ENCODE results near the gene SLC24A2.

The SLC24A2 gene

DNA sequence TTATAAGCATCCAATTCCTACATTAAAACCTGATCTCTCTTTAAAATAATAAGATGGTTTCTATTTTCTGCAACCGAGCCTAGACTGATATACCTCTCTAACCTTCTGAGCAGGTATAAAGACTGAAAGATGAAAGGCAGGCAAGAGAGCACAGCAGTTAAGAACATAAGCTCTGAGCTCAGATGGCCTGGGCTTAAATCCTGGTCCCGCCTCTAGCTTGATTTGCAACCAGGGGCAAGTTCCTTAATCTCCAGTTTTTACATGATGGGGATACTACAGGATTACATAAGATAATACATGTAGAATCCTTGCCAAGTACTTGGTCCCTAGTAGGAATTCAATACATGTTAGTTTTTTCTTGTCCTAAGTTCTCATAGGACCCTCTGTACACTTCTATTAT, 33.9 kb downstream of the SLC24A2 start:
- no peak for DNase-seq

DNA sequence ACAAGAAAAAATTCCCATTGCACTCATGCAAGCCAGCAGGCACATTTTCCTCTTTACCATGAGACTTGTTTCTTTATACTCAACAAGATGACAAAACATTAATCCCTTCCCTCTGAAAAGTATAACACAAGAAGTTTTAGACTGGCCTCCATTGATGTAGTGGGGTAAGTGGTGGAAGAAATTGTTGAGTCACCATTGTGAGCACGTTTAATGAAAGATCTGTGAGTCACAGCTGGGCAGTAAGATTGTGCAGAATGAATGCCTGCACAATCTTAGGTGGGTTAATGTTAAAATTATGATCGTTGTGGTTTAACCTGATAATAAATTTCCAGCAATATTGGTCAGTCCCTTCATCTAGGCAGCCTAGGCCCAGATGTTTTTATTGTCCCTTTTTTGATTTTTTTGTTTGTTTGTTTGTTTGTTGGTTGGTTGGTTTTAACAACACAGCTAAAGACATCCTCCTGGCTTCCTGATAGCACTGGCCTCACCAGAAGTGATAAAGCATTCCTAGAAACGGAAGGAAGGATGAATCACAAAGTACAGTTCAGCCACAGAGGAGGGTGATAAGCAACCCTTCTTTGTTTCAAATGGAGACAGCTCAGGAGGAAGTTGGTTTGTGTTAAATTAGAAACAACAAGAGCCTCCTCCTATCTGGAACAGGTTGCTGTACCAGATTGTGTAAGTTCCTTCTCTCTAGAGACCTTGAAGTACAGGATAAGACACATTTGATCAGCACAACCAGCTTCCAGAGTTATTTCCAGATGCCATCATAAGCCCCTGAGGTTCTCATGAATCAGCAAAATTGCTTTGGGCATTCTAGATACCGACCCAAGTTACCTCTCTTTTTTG, 40.3 kb downstream of the SLC24A2 start:
- DNase-seq: no peak

- DNase-seq: no peak
Observed at GRCh38 chr9:19746223-19746622, 42.6 kb downstream of the SLC24A2 start.

DNA sequence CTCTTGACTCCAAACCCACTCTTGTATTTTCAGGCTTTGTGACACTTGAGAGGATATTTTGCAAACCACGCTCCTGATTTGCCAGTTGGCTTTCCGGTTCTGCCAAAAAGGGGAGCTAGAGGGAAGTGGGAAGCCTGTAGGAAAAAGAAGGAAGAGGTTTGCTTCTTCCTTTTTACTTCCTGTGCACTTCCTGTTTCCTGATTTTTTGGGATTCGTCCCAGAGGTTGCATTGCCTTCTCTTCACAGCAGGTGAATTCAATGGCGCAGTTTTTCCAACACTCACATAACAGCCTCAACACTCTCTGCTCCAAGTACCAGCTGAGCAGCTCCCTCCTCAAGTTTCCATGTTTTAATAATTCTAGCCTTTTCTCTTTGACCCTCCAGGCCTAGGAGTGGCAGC, 47.7 kb downstream of the SLC24A2 start:
- DNase-seq: no peak

Data from activated CD4-positive, CD25-positive, alpha-beta regulatory T cell (primary cell).